NCI-H1930 (cell line): ENCODE results near the gene SLC25A22.
A peak's percentile ranks its signal among the peaks of the same experiment; 100 is the strongest.

Source experiments
- DNase-seq, 2 experiments: peaks; one replicate each; lab custom pipeline; 2025; lab: John Stamatoyannopoulos, UW

SLC25A22 gene

DNA sequence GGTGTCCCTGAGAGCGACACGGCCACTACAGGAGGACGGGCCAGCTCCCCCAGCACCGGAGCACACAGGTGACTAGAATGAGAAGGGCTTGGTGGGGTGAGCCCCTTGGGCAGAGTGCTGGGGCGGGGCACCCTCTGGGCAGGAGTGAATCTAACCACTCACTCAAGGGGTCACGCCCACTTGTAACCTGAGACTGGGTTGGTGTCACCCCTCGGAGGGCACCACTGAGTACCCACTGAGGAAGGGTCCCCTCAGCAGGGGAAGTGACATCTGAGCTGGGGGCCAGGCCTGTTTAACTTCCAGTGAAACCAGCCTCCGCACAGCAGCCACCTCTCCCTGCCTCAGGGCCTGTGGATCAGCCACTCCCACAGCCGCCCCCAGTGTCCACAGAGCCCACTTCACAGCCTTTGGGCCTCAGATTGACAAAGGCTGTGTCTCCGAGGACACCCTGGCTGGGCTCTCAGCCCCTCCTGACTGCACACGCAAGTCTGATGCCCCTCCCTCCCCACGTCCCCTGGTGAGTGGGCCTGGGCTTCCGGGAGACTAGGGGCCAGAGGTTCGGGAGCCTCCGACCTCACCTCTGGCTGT lies 26.4 kb downstream of the SLC25A22 start:
- no peak for DNase-seq

GRCh38 chr11:770642-771616 lies 27.2 kb downstream of the SLC25A22 start:
- no peak for DNase-seq

- DNase-seq, result no peak
Observed at GRCh38 chr11:769887-770641, 28.0 kb downstream of the SLC25A22 start.

DNA sequence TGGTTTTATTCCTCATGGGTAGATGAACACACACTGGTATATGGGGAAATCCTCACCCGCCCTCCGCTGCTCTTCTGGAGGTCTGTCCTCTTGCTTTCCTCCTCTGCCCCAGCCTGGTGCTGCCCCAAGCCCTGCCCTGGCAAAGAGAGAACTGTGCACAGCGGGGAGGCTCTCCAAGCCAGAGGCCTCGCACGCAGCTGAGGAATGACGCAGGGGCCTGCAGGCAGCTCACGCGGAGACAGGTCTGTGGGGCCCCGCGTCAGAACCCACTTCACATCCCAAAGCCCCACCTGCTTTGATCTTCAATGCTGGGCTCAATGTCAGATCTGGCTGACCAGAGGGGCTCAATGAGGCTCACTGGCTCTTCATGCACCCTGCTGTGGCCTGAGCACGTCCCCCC lies 30.8 kb downstream of the SLC25A22 start:
- DNase-seq, result no peak

DNA sequence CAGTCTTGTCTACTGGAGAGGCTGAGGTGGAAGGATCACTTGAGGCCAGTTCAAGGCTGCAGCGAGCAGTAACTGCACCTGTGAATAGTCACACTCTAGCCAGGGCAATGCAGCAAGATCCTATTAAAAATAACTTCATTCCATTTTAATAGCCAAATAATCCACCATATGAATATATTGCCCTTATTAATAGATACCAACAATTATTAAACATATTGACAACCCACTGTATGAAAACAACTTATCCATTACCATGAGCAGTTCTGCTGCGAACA lies 31.2 kb downstream of the SLC25A22 start:
- no peak for DNase-seq

- DNase-seq, result no peak
Observed at GRCh38 chr11:766106-766935, 31.8 kb downstream of the SLC25A22 start.

GRCh38 chr11:765802-766091 lies 32.3 kb downstream of the SLC25A22 start:
- DNase-seq, result no peak

DNA sequence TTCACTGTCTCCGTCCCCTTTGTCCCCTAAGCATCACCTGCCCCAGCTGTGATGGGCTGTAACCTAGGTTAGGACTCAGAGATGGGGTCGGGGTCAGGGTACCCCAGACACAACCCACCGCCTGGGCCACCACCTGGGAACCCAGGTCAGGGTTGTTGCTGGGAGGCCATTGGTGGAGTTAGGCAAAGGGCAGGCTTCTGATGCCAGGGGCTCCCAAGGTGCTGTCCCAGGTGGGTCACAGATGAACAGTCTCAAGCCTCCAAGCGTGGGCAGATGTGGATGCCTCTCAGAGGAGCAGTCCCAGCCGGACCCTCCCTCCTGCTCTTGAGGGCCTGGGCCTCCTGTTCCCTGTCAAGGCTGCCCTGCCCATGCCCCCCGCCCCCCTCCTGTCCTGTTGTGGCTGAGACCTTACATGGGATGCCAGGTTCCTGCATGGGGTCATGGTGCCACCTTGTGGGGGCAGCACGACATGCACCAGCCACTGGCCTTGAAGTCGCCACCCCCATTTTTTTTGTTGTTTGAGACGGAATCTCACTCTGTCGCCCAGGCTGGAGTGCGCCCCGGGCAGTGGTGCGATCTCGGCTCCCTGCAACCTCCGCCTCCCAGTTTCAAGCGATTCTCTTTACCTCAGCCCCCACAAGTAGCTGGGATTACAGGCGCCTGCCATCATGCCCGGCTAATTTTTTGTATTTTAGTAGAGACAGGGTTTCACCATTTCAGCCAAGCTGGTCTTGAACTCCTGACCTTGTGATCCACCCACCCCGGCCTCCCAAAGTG lies 32.9 kb downstream of the SLC25A22 start:
- DNase-seq, result peak in 1 of 2 experiments; percentile 46

- DNase-seq, result no peak
Observed at GRCh38 chr11:764322-765024, 33.6 kb downstream of the SLC25A22 start.

- no peak for DNase-seq
Observed at GRCh38 chr11:763549-764321, 34.3 kb downstream of the SLC25A22 start.

GRCh38 chr11:763073-763463 lies 35.0 kb downstream of the SLC25A22 start:
- DNase-seq, result no peak

DNA sequence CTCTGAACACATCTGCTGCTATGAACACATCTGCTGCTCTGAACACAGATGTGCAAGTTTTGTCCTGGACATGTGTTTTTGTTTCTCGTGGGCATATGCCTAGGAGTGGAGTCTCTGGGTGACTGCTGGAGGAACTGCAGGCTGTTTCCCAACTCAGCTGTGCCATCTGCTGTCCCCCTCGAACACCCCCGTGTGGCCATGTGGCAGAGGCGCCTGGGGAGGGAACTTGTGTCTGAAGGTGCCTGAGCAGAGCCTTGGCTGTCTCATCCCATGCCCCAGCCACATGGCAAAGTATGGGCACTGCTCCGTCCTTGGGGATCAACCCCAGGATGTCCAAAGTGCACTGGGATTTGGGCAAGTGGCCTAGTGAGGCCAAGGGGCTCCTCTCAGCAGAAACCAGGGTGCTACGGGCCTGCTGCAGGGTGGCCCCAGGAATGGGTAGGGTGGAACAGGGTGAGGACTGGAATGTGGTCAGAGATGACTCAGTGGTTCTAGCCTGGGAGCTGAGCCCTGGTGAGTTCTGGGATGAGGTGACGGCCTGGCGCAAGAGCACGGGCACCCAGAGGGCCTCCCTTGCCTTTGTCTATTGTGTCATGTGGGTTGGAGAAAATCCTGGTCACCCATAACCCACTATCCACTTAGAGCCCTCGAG lies 35.5 kb downstream of the SLC25A22 start:
- DNase-seq, result no peak

- no peak for DNase-seq
Observed at GRCh38 chr11:761526-762108, 36.5 kb downstream of the SLC25A22 start.

DNA sequence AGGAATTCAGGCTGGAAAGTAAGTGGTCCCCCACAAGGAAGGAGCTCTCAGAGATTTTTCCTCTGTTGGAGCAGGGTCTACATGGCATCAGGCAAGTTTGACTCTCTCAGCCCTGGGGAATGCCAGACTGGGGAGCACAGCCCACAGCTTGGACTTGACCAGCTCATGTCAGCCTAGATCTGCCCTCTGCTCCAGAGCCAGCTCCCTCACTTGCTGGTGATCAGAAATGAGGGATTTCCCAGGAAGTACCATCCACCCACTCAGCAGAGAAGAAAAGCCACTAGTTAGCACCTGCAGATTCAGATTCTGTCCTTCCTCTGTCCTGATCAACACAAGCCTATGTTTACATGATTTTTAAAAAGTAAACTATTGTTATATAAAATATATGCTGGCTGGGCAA lies 37.8 kb downstream of the SLC25A22 start:
- DNase-seq, result no peak

DNA sequence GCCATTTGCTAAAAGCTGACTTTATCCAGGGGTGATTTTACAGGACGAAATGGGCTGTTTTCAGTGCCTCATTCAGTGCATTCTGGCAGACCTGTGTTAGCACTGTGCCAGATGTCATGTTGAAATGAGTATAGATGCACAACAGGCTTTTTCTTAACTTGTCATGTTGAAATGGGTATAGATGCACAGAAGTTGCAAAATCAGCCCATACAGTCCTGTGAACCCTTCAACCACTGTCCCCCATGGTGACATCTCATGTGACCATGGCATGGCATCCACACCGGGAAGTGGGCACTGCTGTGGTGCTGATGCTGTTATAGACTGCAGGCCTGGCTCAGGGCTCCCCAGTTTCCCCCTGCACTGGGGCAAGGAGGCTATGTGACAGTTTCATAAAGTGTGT lies 48.4 kb downstream of the SLC25A22 start:
- no peak for DNase-seq

- no peak for DNase-seq
Observed at GRCh38 chr11:748007-748359, 50.1 kb downstream of the SLC25A22 start.

GRCh38 chr11:747158-748006 lies 50.7 kb downstream of the SLC25A22 start, which contains the start of gene TALDO1:
TALDO1 (plus strand) TSS chr11:747464; CDS start chr11:747482, 18 bp downstream.
- DNase-seq, result peak; percentile 90 to 93
